K562 (cell line): ENCODE measurements around the gene RERE. TPM values are rescaled to one million over a fixed set of nuclear protein-coding genes. Genes with fewer than 3 reads are reported as not detected.

ENCODE experiments used
- FOXK2 ChIP-seq, 2 experiments: fragments of 450-650 bp; IDR thresholded peaks in 1 of 2; conservative IDR thresholded peaks in 1 of 2; 2 replicates each; pipeline ENCODE4 v1.6.1; 2016; ENCODE audit warnings: low read depth in 2 of 2, mild to moderate bottlenecking in 1 of 2
- HDAC1 ChIP-seq, 2 experiments: fragments of 450-650 bp; IDR thresholded peaks; 2 replicates each; pipeline ENCODE4 v1.6.1; 2016 to 2017; ENCODE audit warnings: inconsistent platforms in 1 of 2, mild to moderate bottlenecking in 1 of 2, moderate library complexity in 1 of 2
- JUND ChIP-seq, 2 experiments: IDR thresholded peaks; 2 replicates in 1 of 2; 3 replicates in 1 of 2; pipeline ENCODE4 v1.6.1; 2011; ENCODE audit warnings: borderline replicate concordance in 2 of 2, low read depth in 2 of 2, low read length in 2 of 2, improper control_type of control experiment in 1 of 2, missing biosample characterization in 1 of 2, missing genetic modification characterization in 1 of 2, missing genetic modification reagents in 1 of 2
- MAFK ChIP-seq: IDR thresholded peaks from 2 replicates; pipeline ENCODE4 v1.6.1; 2011; ENCODE audit warnings: low read length, improper control_type of control experiment
- MCM7 ChIP-seq, 2 experiments: fragments of 450-650 bp; IDR thresholded peaks; 2 replicates each; pipeline ENCODE4 v1.6.1; 2016 to 2018
- NCOA4 ChIP-seq: fragments of 450-650 bp; IDR thresholded peaks from 2 replicates; pipeline ENCODE4 v1.6.1; 2018; ENCODE audit warnings: mild to moderate bottlenecking; ENCODE audit not compliant: partially characterized antibody
- PHB ChIP-seq: fragments of 250-450 bp; sonication (Bioruptor Pico); IDR thresholded peaks from 2 replicates; pipeline ENCODE4 v1.5.0; 2021
- PHF8 ChIP-seq: fragments of 200-600 bp; sonication (generic); IDR thresholded peaks from 2 replicates; pipeline ENCODE4 v1.6.1; 2012; ENCODE audit warnings: mixed run types, mild to moderate bottlenecking, inconsistent platforms, low read length, moderate library complexity, borderline replicate concordance
- RERE ChIP-seq: sonication (generic); formaldehyde crosslinking; IDR thresholded peaks from 2 replicates; pipeline ENCODE4 v1.8.0; 2023; ENCODE audit warnings: missing genetic modification reagents, mild to moderate bottlenecking, borderline replicate concordance
- SMAD1 ChIP-seq: fragments of 150-350 bp; IDR thresholded peaks from 2 replicates; pipeline ENCODE4 v1.6.1; 2014; ENCODE audit warnings: low read length, low read depth; ENCODE audit not compliant: partially characterized antibody
- SMARCA4 ChIP-seq: fragments of 450-650 bp; IDR thresholded peaks from 2 replicates; pipeline ENCODE4 v1.6.1; 2016
- STAT5A ChIP-seq: IDR thresholded peaks from 2 replicates; pipeline ENCODE4 v1.6.1; 2012; ENCODE audit warnings: low read length, inconsistent platforms, borderline replicate concordance
- TFAM ChIP-seq: fragments of 250-450 bp; sonication (Bioruptor Pico); conservative IDR thresholded peaks from 2 replicates; pipeline ENCODE4 v1.5.0; 2021; ENCODE audit warnings: mild to moderate bottlenecking, moderate library complexity
- ZNF146 ChIP-seq: IDR thresholded peaks from one replicate; pipeline ENCODE4 v1.6.1; 2018; ENCODE audit warnings: missing compliant biosample characterization; ENCODE audit not compliant: unreplicated experiment
- ZNF175 ChIP-seq: fragments of 200-800 bp; sonication (Bioruptor generic); IDR thresholded peaks from 2 replicates; pipeline ENCODE4 v1.6.1; 2016; ENCODE audit warnings: low read depth, mild to moderate bottlenecking, missing genetic modification characterization, missing compliant biosample characterization
- ZNF77 ChIP-seq: fragments of 250-450 bp; sonication (Bioruptor Pico); IDR thresholded peaks from 2 replicates; pipeline ENCODE4 v1.5.0; 2020
- polyA plus RNA-seq, 8 experiments: library from polyadenylated mRNA; depleted of rRNA in 4 of 8; stranded (reverse) in 5 of 8; unstranded in 3 of 8; fragments of >200 nt; fragmentation: Nextera tagmentation in 2 of 8; fragmentation: Illumina TruSeq in 1 of 8; extraction: Ambion mirVana in 2 of 8; extraction: Trizol in 1 of 8; gene quantifications; 2 replicates each; pipeline versions ENCODE4 v1.2.1 to v1.2.3, GENCODE V29; 2011 to 2014; ENCODE audit warnings: inconsistent platforms in 1 of 8, missing spikeins in 1 of 8
- total RNA-seq, 7 experiments: library from RNA; depleted of rRNA in 6 of 7; stranded (reverse); fragments of >200 nt in 6 of 7; fragmentation: Illumina TruSeq in 2 of 7; extraction: Trizol in 2 of 7; gene quantifications; 2 replicates each; pipeline versions ENCODE4 v1.2.1 to v1.2.3, GENCODE V29; 2011 to 2021; ENCODE audit warnings: low replicate concordance in 1 of 7
- TF ChIP-seq, protein P1 (sequence below): IDR thresholded peaks from 2 replicates; pipeline ENCODE4 v1.6.1; 2011; ENCODE audit warnings: borderline replicate concordance, low read depth, mild to moderate bottlenecking, moderate library complexity, low read length; ENCODE audit not compliant: insufficient read depth, poor library complexity, severe bottlenecking
- TF ChIP-seq, protein P2 (sequence below): fragments of 450-650 bp; IDR thresholded peaks from 2 replicates; pipeline ENCODE4 v1.6.1; 2016; ENCODE audit warnings: antibody characterized with exemption

RERE gene
- total and polyA plus RNA-seq, 9 of the 15 experiments (the other 6 are each of a cell fraction or from before 2014, with no cell fraction given) = 3.0 to 51.5 (median 13.4) TPM

GRCh38 chr1:8661185-8662110 lies 156.0 kb downstream of the RERE start (continued):
- TF ChIP-seq, protein P1, sequence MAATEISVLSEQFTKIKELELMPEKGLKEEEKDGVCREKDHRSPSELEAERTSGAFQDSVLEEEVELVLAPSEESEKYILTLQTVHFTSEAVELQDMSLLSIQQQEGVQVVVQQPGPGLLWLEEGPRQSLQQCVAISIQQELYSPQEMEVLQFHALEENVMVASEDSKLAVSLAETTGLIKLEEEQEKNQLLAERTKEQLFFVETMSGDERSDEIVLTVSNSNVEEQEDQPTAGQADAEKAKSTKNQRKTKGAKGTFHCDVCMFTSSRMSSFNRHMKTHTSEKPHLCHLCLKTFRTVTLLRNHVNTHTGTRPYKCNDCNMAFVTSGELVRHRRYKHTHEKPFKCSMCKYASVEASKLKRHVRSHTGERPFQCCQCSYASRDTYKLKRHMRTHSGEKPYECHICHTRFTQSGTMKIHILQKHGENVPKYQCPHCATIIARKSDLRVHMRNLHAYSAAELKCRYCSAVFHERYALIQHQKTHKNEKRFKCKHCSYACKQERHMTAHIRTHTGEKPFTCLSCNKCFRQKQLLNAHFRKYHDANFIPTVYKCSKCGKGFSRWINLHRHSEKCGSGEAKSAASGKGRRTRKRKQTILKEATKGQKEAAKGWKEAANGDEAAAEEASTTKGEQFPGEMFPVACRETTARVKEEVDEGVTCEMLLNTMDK = no peak
- TF ChIP-seq MAFK (no peak), STAT5A (no peak), RERE (CRISPR knock-in tag) (no peak), HDAC1 (IDR thresholded peaks at IDR 0.05) (no peak; a peak in 1 of 4 replicates), FOXK2 (conservative IDR thresholded peaks at IDR 0.05 in 1 of 2, IDR thresholded peaks at IDR 0.05 in 1 of 2; ENCODE audit: low read depth in 2 of 2) (peak in 1 of 2 experiments; percentile 29; a peak in 1 of 4 replicates), PHF8 (no peak), ZNF146 (CRISPR knock-in tag) (no peak), TFAM (CRISPR knock-in tag) (no peak), ZNF77 (CRISPR knock-in tag) (no peak), MCM7 (IDR thresholded peaks at IDR 0.05) (no peak), PHB (CRISPR knock-in tag) (no peak), NCOA4 (no peak), SMARCA4 (peak; percentile 26; the same call in 1 of the 2 replicates), JUND (IDR thresholded peaks at IDR 0.05; ENCODE audit: borderline replicate concordance, low read depth, low read length) (peak; percentile 61; the same call in 1 of the 2 replicates), JUND (tag; IDR thresholded peaks at IDR 0.05; ENCODE audit: borderline replicate concordance, low read depth, low read length) (peak; percentile 29; the same call in 1 of the 3 replicates), SMAD1 (no peak), ZNF175 (CRISPR knock-in tag) (peak; percentile 74)
- TF ChIP-seq, protein P2, sequence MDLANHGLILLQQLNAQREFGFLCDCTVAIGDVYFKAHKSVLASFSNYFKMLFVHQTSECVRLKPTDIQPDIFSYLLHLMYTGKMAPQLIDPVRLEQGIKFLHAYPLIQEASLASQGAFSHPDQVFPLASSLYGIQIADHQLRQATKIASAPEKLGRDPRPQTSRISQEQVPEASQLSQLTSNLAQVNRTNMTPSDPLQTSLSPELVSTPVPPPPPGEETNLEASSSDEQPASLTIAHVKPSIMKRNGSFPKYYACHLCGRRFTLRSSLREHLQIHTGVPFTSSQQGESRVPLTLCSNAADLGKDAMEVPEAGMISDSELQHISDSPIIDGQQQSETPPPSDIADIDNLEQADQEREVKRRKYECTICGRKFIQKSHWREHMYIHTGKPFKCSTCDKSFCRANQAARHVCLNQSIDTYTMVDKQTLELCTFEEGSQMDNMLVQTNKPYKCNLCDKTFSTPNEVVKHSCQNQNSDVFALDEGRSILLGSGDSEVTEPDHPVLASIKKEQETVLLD = no peak
